ENCODE data around the gene PLOD1.

Gene PLOD1

DNA sequence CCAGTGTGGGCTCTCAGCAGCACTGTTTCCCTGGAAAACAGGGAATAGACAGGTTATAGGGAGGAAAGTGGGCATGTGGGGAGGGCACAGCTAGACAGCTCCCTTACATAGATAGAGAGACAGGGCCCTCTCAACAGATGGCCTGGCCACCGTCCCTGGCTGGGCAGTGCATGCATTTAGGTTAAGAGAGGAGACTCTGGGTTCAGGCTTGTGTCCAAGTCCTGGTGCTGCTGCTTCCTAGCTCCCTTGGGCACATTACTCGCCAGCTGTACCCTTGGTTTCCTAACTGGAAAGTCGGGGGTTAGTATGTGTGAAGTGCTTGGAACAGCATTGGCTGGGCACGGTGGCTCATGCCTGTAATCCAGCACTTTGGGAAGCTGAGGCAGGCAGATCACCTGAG lies 9.1 kb downstream of the PLOD1 start:
- Histone ChIP-seq H3K36me3 (ENCODE audit: insufficient read depth, low read length) (no peaks in the 10 kb centered on the region), H3K4me2 (ENCODE audit: low read depth, low read length, poor library complexity, severe bottlenecking) (no peak overlapping the region), H3K4me3 (ENCODE audit: low read length, poor library complexity, severe bottlenecking) (no peak overlapping the region), H3K79me2 (ENCODE audit: insufficient read depth, low read length) (no peaks in the 10 kb centered on the region), H3K9me2 (replicated peaks; ENCODE audit: low read depth, low read length) (no peaks in the 10 kb centered on the region), H3F3A (ENCODE audit: low read depth) (no peaks in the 10 kb centered on the region), H4K20me1 (ENCODE audit: insufficient read depth, low read length, poor library complexity, severe bottlenecking) (no peaks in the 10 kb centered on the region), H3K27me3 (ENCODE audit: insufficient read depth, low read length, poor library complexity, severe bottlenecking) (no peaks in the 10 kb centered on the region), H3K9me3 (ENCODE audit: insufficient read depth, low read depth, low read length) (no peaks in the 10 kb centered on the region), H3K4me1 (ENCODE audit: insufficient read depth, low read length, poor library complexity, severe bottlenecking) (peaks cover 3% of the 10 kb centered on the region), H3K9ac (ENCODE audit: low read depth, low read length, poor library complexity, severe bottlenecking) (no peak overlapping the region), H2AFZ (ENCODE audit: low read length) (no peak overlapping the region)
- TF ChIP-seq, protein P1, sequence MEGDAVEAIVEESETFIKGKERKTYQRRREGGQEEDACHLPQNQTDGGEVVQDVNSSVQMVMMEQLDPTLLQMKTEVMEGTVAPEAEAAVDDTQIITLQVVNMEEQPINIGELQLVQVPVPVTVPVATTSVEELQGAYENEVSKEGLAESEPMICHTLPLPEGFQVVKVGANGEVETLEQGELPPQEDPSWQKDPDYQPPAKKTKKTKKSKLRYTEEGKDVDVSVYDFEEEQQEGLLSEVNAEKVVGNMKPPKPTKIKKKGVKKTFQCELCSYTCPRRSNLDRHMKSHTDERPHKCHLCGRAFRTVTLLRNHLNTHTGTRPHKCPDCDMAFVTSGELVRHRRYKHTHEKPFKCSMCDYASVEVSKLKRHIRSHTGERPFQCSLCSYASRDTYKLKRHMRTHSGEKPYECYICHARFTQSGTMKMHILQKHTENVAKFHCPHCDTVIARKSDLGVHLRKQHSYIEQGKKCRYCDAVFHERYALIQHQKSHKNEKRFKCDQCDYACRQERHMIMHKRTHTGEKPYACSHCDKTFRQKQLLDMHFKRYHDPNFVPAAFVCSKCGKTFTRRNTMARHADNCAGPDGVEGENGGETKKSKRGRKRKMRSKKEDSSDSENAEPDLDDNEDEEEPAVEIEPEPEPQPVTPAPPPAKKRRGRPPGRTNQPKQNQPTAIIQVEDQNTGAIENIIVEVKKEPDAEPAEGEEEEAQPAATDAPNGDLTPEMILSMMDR (conservative IDR thresholded peaks at IDR 0.05; ENCODE audit: low read length), result no peak
- TF ChIP-seq EZH2phosphoT487 (IDR thresholded peaks at IDR 0.05; ENCODE audit: borderline replicate concordance), result no peak

DNA sequence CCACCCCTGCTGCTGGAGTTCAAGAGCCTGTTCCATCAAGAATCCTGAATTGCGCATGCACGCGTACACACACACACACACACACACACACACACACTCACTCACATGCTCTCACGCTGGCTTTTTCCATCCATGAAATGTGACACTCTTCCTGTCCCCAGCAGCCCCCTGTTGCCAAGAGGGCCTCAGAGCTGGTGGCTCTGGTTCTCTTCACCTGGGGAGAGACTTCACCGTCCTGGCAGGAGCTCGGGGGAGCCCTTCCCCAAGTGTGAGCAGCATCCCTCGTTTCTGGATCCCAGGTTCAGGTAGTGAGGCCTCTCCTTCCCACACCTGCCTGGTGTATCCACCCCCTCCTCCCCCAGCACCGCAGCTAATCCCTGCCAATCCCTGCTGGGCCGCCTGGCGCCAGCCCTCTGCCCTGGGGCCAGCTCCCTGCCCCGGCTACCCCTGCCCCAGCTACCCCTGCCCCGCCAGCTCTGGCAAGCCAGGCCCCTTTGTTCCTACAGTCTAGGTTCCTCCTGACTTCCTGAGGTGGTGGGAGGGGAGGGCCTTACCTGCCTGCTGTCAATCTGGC lies 9.9 kb downstream of the PLOD1 start:
- no peak overlapping the region for H3K4me2 ChIP-seq (ENCODE audit: low read depth, low read length, poor library complexity, severe bottlenecking)
- H3K9me2 ChIP-seq (replicated peaks; ENCODE audit: low read depth, low read length), result no peaks in the 10 kb centered on the region
- H3K27me3 ChIP-seq (ENCODE audit: insufficient read depth, low read length, poor library complexity, severe bottlenecking), result no peaks in the 10 kb centered on the region
- no peak for TF ChIP-seq EZH2phosphoT487 (IDR thresholded peaks at IDR 0.05; ENCODE audit: borderline replicate concordance)
- TF ChIP-seq, protein P1 (conservative IDR thresholded peaks at IDR 0.05; ENCODE audit: low read length), result no peak
- H3K79me2 ChIP-seq (ENCODE audit: insufficient read depth, low read length), result no peaks in the 10 kb centered on the region
- no peak overlapping the region for H2AFZ ChIP-seq (ENCODE audit: low read length)
- H3F3A ChIP-seq (ENCODE audit: low read depth), result no peaks in the 10 kb centered on the region
- H3K4me1 ChIP-seq (ENCODE audit: insufficient read depth, low read length, poor library complexity, severe bottlenecking), result peaks cover 3% of the 10 kb centered on the region
- no peaks in the 10 kb centered on the region for H4K20me1 ChIP-seq (ENCODE audit: insufficient read depth, low read length, poor library complexity, severe bottlenecking)
- H3K36me3 ChIP-seq (ENCODE audit: insufficient read depth, low read length), result no peaks in the 10 kb centered on the region
- H3K4me3 ChIP-seq (ENCODE audit: low read length, poor library complexity, severe bottlenecking), result no peak overlapping the region
- no peak overlapping the region for H3K9ac ChIP-seq (ENCODE audit: low read depth, low read length, poor library complexity, severe bottlenecking)
- no peaks in the 10 kb centered on the region for H3K9me3 ChIP-seq (ENCODE audit: insufficient read depth, low read depth, low read length)

DNA sequence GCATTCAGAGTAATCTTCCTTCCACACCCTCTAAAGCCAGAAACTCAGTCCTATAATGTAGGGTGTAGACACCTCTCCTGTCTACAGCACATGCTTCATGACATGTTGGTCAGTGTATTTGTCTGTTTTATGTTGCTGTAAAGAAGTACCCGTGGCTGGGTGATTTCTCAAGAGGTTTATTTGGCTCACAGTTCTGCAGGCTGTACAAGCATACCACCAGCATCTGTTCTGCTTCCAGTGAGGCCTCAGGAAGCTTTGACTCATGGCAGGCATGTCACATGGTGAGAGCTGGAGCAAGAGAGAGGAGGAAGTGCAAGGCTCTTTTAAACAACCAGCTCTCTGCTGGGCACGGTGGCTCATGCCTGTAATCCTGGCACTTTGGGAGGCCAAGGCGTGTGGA lies 12.1 kb downstream of the PLOD1 start:
- no peak for TF ChIP-seq EZH2phosphoT487 (IDR thresholded peaks at IDR 0.05; ENCODE audit: borderline replicate concordance)
- TF ChIP-seq, protein P1 (conservative IDR thresholded peaks at IDR 0.05; ENCODE audit: low read length), result no peak
- no peaks in the 10 kb centered on the region for H3K36me3 ChIP-seq (ENCODE audit: insufficient read depth, low read length)

More for the DNA sequence above, 12.1 kb downstream of the PLOD1 start:
- Histone ChIP-seq H3K9me2 (replicated peaks; ENCODE audit: low read depth, low read length) (no peaks in the 10 kb centered on the region), H3K4me3 (ENCODE audit: low read length, poor library complexity, severe bottlenecking) (no peak overlapping the region), H4K20me1 (ENCODE audit: insufficient read depth, low read length, poor library complexity, severe bottlenecking) (no peaks in the 10 kb centered on the region), H3F3A (ENCODE audit: low read depth) (no peaks in the 10 kb centered on the region), H3K9ac (ENCODE audit: low read depth, low read length, poor library complexity, severe bottlenecking) (no peak overlapping the region), H3K79me2 (ENCODE audit: insufficient read depth, low read length) (no peaks in the 10 kb centered on the region), H3K27me3 (ENCODE audit: insufficient read depth, low read length, poor library complexity, severe bottlenecking) (no peaks in the 10 kb centered on the region), H3K4me1 (ENCODE audit: insufficient read depth, low read length, poor library complexity, severe bottlenecking) (peaks cover 3% of the 10 kb centered on the region), H3K4me2 (ENCODE audit: low read depth, low read length, poor library complexity, severe bottlenecking) (no peak overlapping the region), H2AFZ (ENCODE audit: low read length) (no peak overlapping the region), H3K9me3 (ENCODE audit: insufficient read depth, low read depth, low read length) (no peaks in the 10 kb centered on the region)
